CD4-positive, alpha-beta T cell treated with Interleukin-17A for 1 hour (primary cell): ENCODE results near the gene C11orf16.
A peak's percentile ranks its signal among the peaks of the same experiment; 100 is the strongest.
"Not testable (repeated sequence)": the region's sequence is repeated elsewhere in the genome, so short reads cannot be mapped to it uniquely, and the experiment has no call there.

ENCODE experiments used
- DNase-seq: peaks from one replicate; pipeline ENCODE4 v3.0.0-alpha.2; 2020

C11orf16 gene

GRCh38 chr11:8934742-8935488 is 2.2 kb upstream of the C11orf16 start:
- DNase-seq = no peak

DNA sequence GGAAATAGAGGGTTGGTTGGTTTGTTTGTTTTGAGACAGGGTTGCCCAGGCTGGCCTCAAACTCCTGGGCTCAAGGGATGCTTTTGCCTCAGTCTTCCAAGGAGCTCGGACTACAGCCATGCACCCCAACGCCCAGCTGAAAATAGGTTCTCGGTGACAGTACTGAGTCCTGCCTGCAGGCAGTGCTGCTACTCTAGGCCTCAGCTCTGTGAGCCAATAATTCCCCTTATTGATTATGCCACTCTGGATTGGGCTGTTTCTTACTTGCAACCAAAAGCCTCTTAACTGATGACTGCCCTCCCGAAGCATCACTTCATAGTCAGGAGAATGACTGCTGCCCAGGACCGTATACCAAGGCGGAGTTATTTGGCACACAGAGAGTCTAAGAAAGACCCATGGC is 1.2 kb upstream of the C11orf16 start:
- DNase-seq = no peak

- DNase-seq = no peak
Observed at GRCh38 chr11:8930456-8931175, 2.1 kb downstream of the C11orf16 start.

- DNase-seq = no peak
Observed at GRCh38 chr11:8928981-8929615, 3.6 kb downstream of the C11orf16 start.

DNA sequence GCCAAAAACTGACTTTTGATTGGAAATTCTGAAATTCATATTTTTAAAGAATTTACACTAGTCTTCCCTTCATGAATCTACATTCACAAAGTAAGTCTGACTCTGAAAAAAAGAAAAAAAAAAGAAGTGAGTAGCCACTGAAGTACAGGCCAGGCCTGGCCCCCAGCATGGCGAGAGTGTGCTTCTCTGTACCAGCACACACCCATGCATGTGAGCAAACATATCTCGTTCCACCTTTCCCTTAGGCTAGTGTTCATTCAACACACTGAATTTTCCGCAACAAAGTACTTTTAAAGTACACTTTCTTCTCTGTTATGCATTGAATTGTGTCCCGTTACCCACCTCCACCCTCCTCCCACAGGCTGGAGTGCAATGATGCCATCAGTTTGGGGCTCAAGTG is 4.5 kb downstream of the C11orf16 start:
- no peak for DNase-seq

GRCh38 chr11:8927233-8927632 is 5.5 kb downstream of the C11orf16 start:
- no peak for DNase-seq

- no peak for DNase-seq
Observed at GRCh38 chr11:8926236-8926635, 6.5 kb downstream of the C11orf16 start.

DNA sequence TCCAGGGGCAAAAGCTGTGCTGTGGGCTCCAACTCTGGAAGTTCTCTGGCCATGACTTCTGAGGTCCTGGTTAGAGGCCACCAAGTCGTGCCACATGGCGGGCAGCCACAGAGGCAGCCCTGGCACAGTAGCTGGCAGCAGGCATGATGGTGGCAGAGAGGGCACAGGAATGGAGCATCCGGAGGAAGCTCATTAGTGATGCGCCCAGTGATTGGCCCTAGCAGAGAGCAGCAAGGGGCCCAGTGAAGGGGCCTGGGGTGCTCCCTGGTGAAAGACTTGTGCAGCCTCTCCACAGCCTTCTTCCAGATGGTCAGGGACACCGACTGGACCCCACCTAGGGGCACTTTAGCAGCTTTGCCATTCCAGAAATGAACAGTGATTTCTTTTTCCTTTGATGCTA is 7.0 kb downstream of the C11orf16 start:
- no peak for DNase-seq

DNA sequence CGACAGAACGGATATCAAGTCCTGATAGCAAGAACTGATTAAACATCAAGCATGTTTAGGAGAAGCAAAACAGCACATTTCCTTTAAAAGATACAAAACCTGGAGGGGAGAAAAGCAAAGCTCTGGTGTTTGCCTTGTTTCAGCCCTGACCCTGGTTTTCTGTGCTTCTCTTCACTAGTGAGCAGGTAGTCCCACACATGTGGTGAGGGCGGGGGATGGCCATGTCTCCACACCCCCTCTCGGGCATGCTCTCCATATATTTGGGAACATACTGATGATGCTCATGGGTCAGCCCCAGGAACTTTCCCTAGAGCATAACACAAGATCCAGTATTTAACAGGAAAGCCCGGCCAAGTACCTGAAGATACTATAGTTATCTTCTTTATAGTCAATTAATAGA is 10.1 kb downstream of the C11orf16 start:
- DNase-seq = no peak

GRCh38 chr11:8917157-8917825 is 15.5 kb downstream of the C11orf16 start:
- DNase-seq = no peak

- no peak for DNase-seq
Observed at GRCh38 chr11:8914661-8915018, 18.1 kb downstream of the C11orf16 start.

DNA sequence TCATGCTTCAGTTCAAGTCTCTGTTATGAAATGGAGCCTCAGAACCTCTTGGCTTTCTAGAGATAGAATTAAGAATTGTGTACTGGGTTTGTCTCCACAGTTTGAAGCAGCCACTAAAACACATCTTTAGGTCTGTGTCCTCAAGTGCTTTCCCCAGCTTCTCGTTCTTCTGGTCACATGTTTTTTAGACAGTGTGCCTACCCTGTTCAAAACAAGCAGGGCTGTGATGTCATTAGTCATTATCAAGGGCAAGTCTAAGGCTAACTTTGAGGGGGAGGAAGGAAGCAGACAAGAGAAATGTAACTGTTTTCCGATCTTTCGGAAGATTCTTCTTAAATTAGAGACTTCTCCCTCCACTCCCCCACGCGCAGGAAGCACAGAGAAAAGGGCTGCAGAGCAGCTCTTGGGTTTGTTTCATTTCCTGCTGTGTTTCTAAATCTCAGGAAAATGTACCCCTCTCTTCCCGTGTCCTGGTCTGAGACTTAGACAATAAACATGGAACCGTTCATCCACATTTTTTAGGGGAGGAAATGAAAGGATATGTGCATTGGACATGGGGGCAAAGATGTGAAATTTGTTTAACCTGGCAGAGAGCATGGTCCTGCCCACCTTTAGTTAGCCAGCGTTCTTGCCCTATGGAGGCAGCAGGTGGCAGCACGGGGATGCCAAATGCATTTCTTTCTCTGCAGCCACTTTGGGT is 18.6 kb downstream of the C11orf16 start:
- DNase-seq = peak; percentile 60

DNA sequence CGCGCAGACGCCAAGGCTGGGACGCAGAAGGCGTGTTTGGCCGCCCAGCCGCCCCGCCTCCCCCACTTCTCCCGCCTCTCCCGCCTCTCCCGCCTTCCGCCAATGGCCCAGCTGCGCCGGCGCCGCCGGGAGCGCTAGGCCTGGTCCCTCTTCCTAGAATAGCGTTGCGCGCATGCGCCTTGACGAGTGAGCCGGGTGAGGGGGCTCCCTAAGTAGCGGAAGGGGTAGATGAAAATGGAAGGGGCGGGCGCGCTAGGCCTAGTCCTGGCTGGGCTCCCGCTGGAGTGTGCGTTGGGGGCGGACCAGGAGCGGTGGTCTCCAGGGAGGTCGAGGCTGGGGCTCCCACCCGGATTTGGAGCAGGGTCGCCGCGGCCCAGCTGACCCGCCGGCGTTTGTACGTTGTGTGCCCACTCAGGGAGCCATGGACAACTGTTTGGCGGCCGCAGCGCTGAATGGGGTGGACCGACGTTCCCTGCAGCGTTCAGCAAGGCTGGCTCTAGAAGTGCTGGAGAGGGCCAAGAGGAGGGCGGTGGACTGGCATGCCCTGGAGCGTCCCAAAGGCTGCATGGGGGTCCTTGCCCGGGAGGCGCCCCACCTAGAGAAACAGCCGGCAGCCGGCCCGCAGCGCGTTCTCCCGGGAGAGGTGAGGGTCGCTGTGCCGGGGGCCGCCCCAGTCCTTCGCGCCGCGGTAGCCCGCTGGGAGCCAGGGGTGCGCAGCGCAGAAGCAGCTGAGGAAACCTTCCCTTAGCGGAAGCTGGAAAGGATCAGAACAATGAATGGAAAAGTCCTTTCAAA is 21.5 kb downstream of the C11orf16 start, which contains the start of gene AKIP1:
TSS of gene AKIP1 (plus strand) at position 161 of the 795 bp plus-strand sequence. CDS start at position 422, 261 bp downstream.
- peak; percentile 86 for DNase-seq

GRCh38 chr11:8910649-8911026 is 22.1 kb downstream of the C11orf16 start:
- no peak for DNase-seq

DNA sequence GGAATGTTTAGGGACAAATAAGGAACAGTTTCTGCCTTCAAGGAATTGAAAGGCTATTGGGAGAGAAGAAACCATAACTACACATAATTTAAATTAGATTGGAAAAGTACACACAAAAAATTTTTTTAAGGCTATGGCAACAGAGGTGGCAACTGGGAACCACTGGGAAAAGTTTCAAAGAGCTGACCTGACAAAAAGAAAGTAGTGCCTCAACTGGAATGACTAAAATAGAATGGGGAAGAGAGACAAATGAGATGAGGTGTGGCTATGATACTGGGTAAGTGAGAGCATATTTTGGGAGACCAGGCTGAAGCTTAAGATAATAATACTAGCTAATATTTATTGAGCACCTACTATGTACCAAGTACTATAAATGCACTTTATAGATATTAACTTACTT is 24.6 kb downstream of the C11orf16 start:
- DNase-seq = no peak

- no peak for DNase-seq
Observed at GRCh38 chr11:8907116-8907515, 25.6 kb downstream of the C11orf16 start.

- DNase-seq = no peak
Observed at GRCh38 chr11:8905528-8906165, 27.1 kb downstream of the C11orf16 start.

DNA sequence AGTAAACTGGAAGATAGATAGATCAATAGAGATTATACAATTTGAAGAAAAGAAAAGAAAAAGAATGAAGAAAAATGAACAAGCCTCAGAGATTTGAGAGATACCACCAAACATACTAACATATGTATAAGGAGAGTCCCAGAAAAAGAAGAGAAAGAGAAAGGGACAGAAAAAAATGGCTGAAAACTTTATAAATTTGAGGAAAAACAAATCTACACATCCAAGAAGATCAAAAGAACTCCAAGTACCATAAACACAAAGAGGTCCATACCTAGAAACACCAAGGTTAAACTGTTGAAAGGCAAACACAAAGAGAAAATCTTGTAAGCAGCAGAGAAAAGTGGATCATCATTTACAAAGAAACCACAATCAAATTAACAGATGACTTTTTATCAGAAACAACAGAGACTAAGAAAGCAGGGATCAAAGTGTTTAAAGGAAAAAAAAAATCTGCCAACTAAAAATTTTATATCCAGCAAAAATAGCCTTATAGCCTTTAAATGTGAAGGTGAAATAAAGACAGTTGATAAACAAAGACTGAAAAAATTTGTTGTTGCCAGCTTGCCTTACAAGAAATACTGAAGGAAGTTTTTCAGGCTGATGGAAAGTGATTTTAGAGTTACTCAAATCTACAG is 33.5 kb downstream of the C11orf16 start:
- DNase-seq = no peak

DNA sequence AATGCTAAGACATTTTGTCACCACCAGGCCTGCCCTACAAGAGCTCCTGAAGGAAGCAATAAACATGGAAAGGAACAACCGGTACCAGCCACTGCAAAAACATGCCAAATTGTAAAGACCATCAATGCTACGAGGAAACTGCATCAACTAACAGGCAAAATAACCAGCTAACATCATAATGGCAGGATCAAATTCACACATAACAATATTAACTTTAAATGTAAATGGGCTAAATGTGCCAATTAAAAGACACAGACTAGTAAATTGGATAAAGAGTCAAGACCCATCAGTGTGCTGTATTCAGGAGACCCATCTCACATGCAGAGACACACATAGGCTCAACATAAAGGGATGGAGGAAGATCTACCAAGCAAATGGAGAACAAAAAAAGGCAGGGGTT is 41.6 kb downstream of the C11orf16 start:
- not testable (repeated sequence) for DNase-seq

- DNase-seq = no peak
Observed at GRCh38 chr11:8886322-8886721, 46.4 kb downstream of the C11orf16 start.

GRCh38 chr11:8881585-8881984 is 51.2 kb downstream of the C11orf16 start:
- not testable (repeated sequence) for DNase-seq
